GM12891 (cell line): Measurements from ENCODE around the gene MPZL1.

Experiments used
- PAX5 ChIP-seq: IDR thresholded peaks from 2 replicates; pipeline ENCODE4 v1.6.1; 2011; ENCODE audit warnings: low read length, moderate library complexity, mild to moderate bottlenecking; ENCODE audit not compliant: insufficient read depth, severe bottlenecking
- POLR2A ChIP-seq: IDR thresholded peaks from 2 replicates; pipeline ENCODE4 v1.6.1; 2011; ENCODE audit warnings: low read depth, low read length, control low read depth
- POLR2AphosphoS5 ChIP-seq: IDR thresholded peaks from 2 replicates; pipeline ENCODE4 v1.6.1; 2011; ENCODE audit warnings: low read depth, low read length, control low read depth
- POU2F2 ChIP-seq: IDR thresholded peaks from 2 replicates; pipeline ENCODE4 v1.6.1; 2011; ENCODE audit warnings: low read depth, mild to moderate bottlenecking, control low read depth, low read length, moderate library complexity
- SPI1 ChIP-seq: IDR thresholded peaks from 2 replicates; pipeline ENCODE4 v1.6.1; 2011; ENCODE audit warnings: low read depth, low read length, control low read depth
- TAF1 ChIP-seq: IDR thresholded peaks from 2 replicates; pipeline ENCODE4 v1.6.1; 2011; ENCODE audit warnings: low read depth, low read length, control low read depth

DNA sequence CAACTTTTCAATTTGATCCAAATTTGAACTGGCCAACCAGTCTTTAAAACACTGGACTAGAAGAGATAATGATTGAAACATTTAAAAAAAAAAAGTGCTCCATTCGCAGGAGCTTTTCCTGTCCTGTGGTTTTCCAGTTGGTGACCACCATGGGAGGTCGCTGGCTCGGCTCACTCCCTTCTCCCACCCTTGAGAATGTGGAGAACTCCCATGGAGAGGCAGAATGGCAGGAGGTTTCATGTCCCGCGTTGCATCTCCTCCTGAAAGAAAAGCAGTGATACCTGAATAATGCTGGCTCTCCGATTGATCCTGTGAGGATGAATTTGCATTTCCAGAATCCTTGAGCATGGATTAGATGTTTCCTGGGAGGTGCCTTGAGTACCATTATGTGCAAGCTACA is 16.5 kb upstream of the MPZL1 start:
- no peak for TF ChIP-seq TAF1
- TF ChIP-seq SPI1: no peak
- TF ChIP-seq POLR2AphosphoS5: no peak
- TF ChIP-seq POU2F2: no peak
- no peak for TF ChIP-seq POLR2A
- TF ChIP-seq PAX5: no peak
